GM18873 (cell line): ENCODE data around the gene CHMP1A.

Experiments used
- ATAC-seq: cut with Tn5 transposase; IDR thresholded peaks from one replicate; pipeline ENCODE4 v1.9.1; 2021; ENCODE audit warnings: mild to moderate bottlenecking, moderate library complexity, moderate number of reproducible peaks; ENCODE audit not compliant: unreplicated experiment, low FRiP score

The CHMP1A gene

DNA sequence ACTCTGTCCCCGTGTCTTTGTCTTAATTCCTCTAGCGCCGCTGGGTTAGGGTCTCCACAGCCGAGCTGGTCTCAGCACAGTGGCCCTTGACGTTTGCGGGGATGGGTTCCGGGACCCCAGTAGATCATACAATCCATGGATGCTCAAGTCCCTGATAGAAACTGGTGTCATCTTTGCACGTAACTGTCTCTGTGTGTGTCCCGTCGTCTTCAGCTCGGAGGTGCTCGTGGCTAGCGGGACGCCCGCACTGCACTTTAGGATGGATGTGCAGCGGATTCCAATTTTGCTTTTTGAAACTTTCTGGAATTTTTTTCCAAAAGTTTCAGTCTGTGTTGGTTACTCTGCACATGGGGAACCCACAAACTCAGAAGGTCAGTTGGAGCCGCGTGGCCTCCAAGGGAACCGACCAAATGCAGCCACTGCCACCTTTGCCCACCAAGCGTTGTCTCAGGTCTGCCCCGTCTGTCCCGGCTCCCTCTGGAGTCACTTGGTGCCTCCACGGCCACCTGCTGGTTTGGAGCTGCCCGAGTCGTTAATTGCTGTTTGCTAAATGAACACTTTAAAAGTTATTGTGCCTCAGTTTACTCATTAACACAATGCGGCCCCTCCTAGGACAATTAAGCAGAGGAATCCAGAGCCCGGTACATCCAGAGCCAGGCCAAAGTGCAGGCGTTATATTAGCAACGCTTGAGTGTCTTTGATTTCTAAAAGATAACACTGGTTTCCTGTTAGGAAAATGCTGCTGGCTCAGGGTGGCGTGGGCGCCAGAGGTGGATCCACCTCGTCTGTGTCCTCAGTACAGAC lies 49.4 kb downstream of the CHMP1A start:
- ATAC-seq = no peak

DNA sequence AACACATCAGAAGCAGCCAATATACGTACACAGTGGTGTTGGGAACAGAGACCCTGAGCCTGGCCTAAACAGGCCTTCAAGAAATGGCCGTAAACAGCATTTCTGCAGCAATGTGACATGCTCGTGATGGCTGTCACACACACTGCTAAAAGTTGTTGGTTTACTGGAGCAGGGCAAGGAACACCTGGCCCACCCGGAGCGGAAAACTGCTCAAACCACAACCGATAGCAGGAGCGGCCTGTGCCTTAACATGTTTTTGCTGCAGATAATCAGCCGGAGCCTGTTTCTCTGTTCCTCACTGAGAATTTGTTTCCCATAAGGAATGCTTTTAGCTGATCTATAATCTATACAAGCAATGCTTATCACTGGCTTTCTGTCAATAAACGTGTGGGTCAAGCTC lies 50.1 kb downstream of the CHMP1A start:
- no peak for ATAC-seq

DNA sequence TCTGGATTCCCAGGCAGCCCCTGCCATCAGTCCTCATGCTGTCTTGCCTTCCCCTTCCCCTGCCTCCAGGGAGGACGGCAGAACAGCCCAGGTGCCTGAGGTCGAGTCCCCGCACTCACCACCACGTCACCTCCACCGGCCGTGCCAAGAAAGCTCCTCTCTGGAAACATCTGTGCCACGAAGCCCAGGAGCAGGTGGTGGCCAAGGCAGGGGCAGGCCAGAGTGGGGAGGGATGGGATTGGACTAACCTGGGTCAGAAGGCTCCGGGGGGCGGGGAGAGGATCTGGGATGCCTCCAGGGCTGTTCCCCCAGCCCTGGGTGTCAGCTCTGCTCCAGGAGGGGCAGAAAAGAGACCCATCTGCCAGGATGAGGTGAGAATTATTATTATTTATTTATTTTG lies 51.5 kb downstream of the CHMP1A start:
- no peak for ATAC-seq

GRCh38 chr16:89605186-89605970 lies 52.1 kb downstream of the CHMP1A start:
- ATAC-seq = no peak

- no peak for ATAC-seq
Observed at GRCh38 chr16:89604764-89605163, 52.7 kb downstream of the CHMP1A start.

DNA sequence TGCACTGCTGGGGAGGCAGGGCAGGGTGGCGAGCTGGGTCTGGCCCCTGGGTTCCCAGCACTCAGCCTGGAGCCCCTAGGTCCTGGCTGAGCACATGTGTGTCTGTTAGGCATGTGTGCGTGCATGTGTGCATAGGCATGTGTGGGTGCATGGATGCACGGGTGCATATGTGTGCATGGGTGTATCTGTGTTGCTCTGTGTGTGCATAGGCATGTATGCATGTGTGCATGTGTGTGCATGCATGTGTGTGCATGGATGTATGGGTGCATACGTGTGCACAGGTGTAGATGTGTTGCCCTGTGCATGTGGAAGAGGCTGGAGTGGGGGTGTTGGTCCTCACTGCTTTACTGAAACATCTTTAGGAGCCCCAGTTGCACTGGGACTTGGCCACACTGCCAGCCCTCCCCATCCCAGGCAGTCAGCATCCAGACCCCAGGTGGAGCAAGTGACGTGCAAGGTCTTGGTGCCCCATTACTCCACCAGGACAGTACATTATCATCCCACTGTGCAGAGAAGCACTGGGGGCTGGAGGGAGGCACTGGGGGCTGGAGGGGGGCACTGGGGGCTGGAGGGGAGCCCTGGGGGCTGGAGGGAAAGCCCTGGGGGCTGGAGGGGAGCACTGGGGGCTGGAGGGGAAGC lies 54.4 kb downstream of the CHMP1A start:
- no peak for ATAC-seq

DNA sequence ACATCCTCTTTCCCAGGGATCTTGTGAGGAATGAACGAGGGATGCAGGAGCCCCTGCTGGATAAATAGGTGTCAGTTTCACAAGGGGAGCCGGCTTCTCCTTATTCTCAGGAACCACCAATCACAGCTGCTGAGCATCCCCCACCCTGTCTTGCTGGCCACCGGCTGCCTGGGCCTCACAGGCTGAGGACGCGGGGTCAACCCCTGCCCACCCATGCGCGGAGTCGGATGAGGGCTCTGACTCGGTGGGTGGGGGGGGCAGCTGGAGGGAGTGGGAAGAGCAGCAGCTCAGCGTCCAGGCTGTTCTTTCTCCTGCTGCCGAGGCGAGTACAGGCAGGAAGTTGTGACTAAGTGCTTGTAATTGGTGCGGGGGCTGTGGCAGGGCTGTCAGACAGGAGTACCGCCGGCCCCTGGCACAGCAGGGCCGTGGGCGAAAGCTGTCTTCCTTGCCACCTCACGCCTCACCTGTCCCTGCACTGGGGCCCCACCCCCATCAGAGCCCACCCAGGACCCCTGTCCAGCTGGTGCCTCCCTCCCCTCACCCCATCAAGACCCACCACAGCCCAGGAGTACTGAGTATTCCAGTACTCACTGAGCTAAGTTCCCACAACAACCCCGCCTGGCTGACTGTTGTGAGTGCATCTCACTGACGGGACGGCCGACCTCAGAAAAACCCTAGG lies 55.1 kb downstream of the CHMP1A start:
- ATAC-seq = no peak

DNA sequence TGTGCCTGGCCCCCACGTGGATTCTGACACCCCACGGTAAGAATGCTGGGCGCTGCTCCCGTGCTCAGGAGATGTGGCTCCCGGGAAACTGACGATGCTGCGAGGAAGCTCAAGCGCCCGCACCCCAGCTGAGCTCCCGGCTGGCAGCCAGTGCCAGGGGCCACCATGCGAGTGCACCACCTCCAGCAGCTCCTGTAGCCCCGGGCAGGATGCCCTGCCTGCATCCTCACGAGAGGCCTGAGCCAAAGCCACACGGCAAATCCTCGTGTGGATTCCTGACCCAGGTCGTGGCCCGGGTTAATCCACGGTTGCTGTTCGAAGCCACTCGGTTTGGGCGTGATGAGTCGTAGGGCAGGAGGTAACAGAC lies 55.6 kb downstream of the CHMP1A start:
- no peak for ATAC-seq

GRCh38 chr16:89600956-89601355 lies 56.6 kb downstream of the CHMP1A start:
- ATAC-seq = no peak

- no peak for ATAC-seq
Observed at GRCh38 chr16:89600427-89600826, 57.1 kb downstream of the CHMP1A start.

DNA sequence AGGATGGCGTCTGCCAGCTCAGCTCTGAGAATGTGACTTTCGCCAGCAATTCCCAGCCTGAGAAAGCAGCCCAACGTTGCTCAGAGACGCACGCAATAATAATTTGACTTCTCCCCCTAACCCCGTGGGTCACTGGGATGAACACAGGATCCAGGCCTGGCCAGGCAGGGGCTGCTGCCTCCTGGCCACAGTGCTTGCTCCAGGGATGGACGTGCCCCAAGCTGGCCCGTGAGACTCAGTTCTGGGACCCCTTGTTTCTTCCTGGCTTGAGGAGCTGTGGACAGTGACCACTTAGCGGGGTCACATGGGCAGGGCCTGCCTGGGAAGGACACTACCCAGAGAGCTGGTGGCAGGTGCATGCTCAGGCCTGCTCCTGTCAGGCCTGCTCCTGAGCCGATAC lies 57.6 kb downstream of the CHMP1A start:
- no peak for ATAC-seq

- ATAC-seq = no peak
Observed at GRCh38 chr16:89599451-89599858, 58.1 kb downstream of the CHMP1A start.

- no peak for ATAC-seq
Observed at GRCh38 chr16:89598199-89598598, 59.3 kb downstream of the CHMP1A start.

DNA sequence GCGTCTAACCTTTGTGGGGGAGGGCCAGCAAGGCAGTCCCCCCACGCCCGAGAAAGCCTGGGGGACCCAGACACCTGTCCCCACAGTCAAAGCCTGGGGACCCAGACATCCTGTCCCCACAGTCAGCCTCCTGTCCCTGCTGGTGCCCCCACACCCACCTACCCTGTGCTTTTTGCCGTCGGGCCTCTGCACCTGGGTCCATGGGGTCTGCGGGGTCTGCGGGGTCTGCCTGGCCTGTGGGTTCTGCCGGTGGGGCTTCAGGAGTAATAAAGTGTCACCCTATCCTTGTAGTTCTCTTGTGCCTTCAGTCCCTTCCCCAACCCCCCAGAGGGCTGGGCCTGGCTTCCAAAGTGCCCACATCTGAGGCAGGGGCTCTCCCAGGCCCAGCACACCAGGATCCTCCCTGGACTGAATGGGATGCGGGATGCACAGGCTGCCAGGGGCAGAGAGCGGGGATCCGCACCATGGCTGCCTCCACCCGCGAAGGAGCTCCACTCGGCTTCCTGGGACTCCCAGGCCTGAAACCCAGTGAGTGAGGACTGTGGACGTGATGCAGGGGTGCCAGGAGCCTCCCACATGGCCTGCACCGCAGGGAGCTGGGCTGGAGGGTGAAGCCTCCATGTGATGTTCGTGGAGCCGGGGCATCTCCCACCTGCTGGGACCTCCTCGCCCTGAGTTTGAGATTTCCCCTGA lies 60.4 kb downstream of the CHMP1A start:
- ATAC-seq = no peak

GRCh38 chr16:89596061-89596689 lies 61.3 kb downstream of the CHMP1A start:
- ATAC-seq = no peak

- ATAC-seq = no peak
Observed at GRCh38 chr16:89595330-89596060, 62.0 kb downstream of the CHMP1A start.
